MM.1S (cell line): ENCODE measurements around the gene RAD54L.

ENCODE experiments used
- EZH2 ChIP-seq: fragments of 300-600 bp; sonication (generic); optimal IDR thresholded peaks from 2 replicates; pipeline ENCODE3; 2017; ENCODE audit warnings: low read depth, mild to moderate bottlenecking, antibody characterized with exemption, low read length, mixed read lengths
- TF ChIP-seq, protein P1 (sequence below): fragments of 300-600 bp; sonication (generic); IDR thresholded peaks from 2 replicates; pipeline ENCODE4 v1.5.1; 2016; ENCODE audit warnings: antibody characterized with exemption, low read length, mixed read lengths

GRCh38 chr1:46220808-46221207 is 26.8 kb upstream of the RAD54L start:
- TF ChIP-seq EZH2 = no peak
- TF ChIP-seq, protein P1, sequence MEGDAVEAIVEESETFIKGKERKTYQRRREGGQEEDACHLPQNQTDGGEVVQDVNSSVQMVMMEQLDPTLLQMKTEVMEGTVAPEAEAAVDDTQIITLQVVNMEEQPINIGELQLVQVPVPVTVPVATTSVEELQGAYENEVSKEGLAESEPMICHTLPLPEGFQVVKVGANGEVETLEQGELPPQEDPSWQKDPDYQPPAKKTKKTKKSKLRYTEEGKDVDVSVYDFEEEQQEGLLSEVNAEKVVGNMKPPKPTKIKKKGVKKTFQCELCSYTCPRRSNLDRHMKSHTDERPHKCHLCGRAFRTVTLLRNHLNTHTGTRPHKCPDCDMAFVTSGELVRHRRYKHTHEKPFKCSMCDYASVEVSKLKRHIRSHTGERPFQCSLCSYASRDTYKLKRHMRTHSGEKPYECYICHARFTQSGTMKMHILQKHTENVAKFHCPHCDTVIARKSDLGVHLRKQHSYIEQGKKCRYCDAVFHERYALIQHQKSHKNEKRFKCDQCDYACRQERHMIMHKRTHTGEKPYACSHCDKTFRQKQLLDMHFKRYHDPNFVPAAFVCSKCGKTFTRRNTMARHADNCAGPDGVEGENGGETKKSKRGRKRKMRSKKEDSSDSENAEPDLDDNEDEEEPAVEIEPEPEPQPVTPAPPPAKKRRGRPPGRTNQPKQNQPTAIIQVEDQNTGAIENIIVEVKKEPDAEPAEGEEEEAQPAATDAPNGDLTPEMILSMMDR = no peak
